ENCODE measurements around the gene AKR1C8. TPM values are rescaled to one million over a fixed set of nuclear protein-coding genes. Genes with fewer than 3 reads are reported as not detected.

AKR1C8 gene
- total and polyA plus RNA-seq, 2 of the 13 experiments (the other 11 are each of a cell fraction or from before 2014, with no cell fraction given) = 0.12 TPM; not detected in 1

GRCh38 chr10:5222942-5223341, 38.0 kb upstream of the AKR1C8 start (continued):
- TF ChIP-seq ZGPAT (CRISPR knock-in tag; IDR thresholded peaks at IDR 0.05) = peak; percentile 55; the same call in 1 of the 2 replicates

DNA sequence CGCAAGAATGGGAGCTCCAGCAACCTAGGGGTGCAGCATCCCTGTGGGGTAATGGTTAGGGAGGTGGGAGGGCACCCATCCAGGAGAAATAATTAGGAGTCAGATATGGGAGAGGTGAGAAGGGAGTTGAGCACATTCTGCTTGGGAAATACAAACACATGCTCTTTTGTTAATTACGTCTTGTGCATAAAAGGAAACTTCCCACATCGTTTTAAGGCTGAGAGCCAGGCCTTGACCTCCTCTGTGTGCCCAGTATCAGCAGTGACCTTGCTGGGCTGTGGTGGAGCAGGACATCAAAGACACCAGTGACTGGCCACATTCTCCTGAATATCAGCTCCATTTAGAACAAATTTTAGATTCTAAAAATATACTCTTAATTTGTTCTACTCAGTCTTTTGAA, 34.3 kb upstream of the AKR1C8 start:
- intact Hi-C loops (cut with micrococcal nuclease; ENCODE audit: unreplicated experiment) = no loop called here
- FAIRE-seq = peak; percentile 12
- Histone ChIP-seq H3K9me3 (ENCODE audit: low read length) (peaks cover 11% of the 10 kb centered on the region; the same call in 1 of the 2 replicates), H3K4me1 (ENCODE audit: insufficient read depth, low read length) (peaks cover 36% of the 10 kb centered on the region), H4K20me1 (ENCODE audit: insufficient read depth, low read length) (no peaks in the 10 kb centered on the region), H3K4me3 (replicated peaks in 1 of 3; ENCODE audit: insufficient read depth in 1 of 3, low read depth in 2 of 3, low read length in 3 of 3) (no peak overlapping the region), H2AFZ (ENCODE audit: low read length) (no peak overlapping the region), H3K27ac (ENCODE audit: extremely low read length, insufficient read depth, low read length) (peak overlapping the region; percentile 39), H3K79me2 (ENCODE audit: insufficient read depth, low read length) (no peaks in the 10 kb centered on the region), H3K9ac (ENCODE audit: insufficient read depth, low read depth, low read length) (no peak overlapping the region), H3K36me3 (replicated peaks in 1 of 2; ENCODE audit: control insufficient read depth in 1 of 2, insufficient read depth in 2 of 2, low read length in 2 of 2) (no peaks in the 10 kb centered on the region), H3K4me2 (ENCODE audit: low read depth, low read length) (peak overlapping the region; percentile 14; the same call in 1 of the 2 replicates), H3K27me3 (ENCODE audit: control insufficient read depth in 1 of 2, insufficient read depth in 2 of 2, low read length in 2 of 2) (no peaks in the 10 kb centered on the region)
- ChIA-PET CTCF (ENCODE audit: low intra/inter-chr PET ratio, low total read pairs) (no interaction called here), POLR2A (interaction anchor here (1.3 to 1.6 kb wide), 2 partner anchors 13 to 125 kb away, joined by 4 read pairs; partner anchors contain the start of gene AKR1C3)
- BruUV-seq (replicated peaks) = no TSS peak
- ATAC-seq = peak; percentile 84
- in situ Hi-C loops (cut with HindIII; ENCODE audit: extremely low pct_ligation_motif_present, low pct_unique_long_range_greater_than_20kb) = no loop called here
- DNase-seq (ENCODE audit: low spot score) = peak; percentile 65
- WGBS (ENCODE audit: low lambda C conversion rate) = 31% methylated on average over 3 of the region's 3 CpGs
- TF ChIP-seq ZFX (CRISPR knock-in tag; IDR thresholded peaks at IDR 0.05; ENCODE audit: low read depth) = 0 out of 2 replicates have a peak, but pooled peaks have one; percentile 21
- no peak for TF ChIP-seq ZBTB37 (CRISPR knock-in tag; IDR thresholded peaks at IDR 0.05)
- no peak for TF ChIP-seq CC2D1A (CRISPR knock-in tag; IDR thresholded peaks at IDR 0.05)
- TF ChIP-seq, protein P1, sequence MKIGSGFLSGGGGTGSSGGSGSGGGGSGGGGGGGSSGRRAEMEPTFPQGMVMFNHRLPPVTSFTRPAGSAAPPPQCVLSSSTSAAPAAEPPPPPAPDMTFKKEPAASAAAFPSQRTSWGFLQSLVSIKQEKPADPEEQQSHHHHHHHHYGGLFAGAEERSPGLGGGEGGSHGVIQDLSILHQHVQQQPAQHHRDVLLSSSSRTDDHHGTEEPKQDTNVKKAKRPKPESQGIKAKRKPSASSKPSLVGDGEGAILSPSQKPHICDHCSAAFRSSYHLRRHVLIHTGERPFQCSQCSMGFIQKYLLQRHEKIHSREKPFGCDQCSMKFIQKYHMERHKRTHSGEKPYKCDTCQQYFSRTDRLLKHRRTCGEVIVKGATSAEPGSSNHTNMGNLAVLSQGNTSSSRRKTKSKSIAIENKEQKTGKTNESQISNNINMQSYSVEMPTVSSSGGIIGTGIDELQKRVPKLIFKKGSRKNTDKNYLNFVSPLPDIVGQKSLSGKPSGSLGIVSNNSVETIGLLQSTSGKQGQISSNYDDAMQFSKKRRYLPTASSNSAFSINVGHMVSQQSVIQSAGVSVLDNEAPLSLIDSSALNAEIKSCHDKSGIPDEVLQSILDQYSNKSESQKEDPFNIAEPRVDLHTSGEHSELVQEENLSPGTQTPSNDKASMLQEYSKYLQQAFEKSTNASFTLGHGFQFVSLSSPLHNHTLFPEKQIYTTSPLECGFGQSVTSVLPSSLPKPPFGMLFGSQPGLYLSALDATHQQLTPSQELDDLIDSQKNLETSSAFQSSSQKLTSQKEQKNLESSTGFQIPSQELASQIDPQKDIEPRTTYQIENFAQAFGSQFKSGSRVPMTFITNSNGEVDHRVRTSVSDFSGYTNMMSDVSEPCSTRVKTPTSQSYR (CRISPR knock-in tag; IDR thresholded peaks at IDR 0.05; ENCODE audit: borderline replicate concordance) = peak; percentile 18; the same call in 1 of the 2 replicates
- peak; percentile 42; the same call in 1 of the 2 replicates for TF ChIP-seq ZNF264 (CRISPR knock-in tag; IDR thresholded peaks at IDR 0.05)
- TF ChIP-seq, protein P2, sequence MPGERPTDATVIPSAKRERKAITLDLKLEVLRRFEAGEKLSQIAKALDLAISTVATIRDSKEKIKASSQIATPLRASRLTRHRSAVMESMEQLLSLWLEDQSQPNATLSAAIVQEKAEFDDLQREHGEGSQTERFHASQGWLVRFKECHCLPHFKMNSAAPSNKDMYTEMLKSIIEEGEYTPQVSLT (CRISPR knock-in tag; IDR thresholded peaks at IDR 0.05; ENCODE audit: borderline replicate concordance, low read depth) = no peak
- peak; percentile 65; the same call in 1 of the 2 replicates for TF ChIP-seq HMG20A (CRISPR knock-in tag; IDR thresholded peaks at IDR 0.05; ENCODE audit: borderline replicate concordance)
- TF ChIP-seq, protein P3, sequence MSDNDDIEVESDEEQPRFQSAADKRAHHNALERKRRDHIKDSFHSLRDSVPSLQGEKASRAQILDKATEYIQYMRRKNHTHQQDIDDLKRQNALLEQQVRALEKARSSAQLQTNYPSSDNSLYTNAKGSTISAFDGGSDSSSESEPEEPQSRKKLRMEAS (IDR thresholded peaks at IDR 0.05) = peak; percentile 32; the same call in 1 of the 2 replicates

Data from HepG2 (cell line).